A673 (cell line): ENCODE measurements around the gene SLC66A1. TPM values are rescaled to one million over a fixed set of nuclear protein-coding genes. Genes with fewer than 3 reads are reported as not detected.

Experiments used
- BruUV-seq: library from RNA; stranded (reverse); fragments of 400-500 nt; replicated peaks from 2 replicates; lab custom pipeline; 2021; lab: Mats Ljungman, UMichigan
- CTCF ChIA-PET: fragments of 300-600 bp; sonication (Branson Sonifier 250); formaldehyde crosslinking; loops from one replicate; lab custom pipeline; 2022; ENCODE audit warnings: antibody characterized with exemption; lab: Charles Lee
- POLR2A ChIA-PET: fragments of 300-600 bp; sonication (Branson Sonifier 250); formaldehyde crosslinking; loops from one replicate; lab custom pipeline; 2022; ENCODE audit warnings: antibody characterized with exemption; ENCODE audit not compliant: low non-redundant PET; lab: Charles Lee
- DNase-seq: peaks from one replicate; pipeline ENCODE4 v3.0.0-alpha.2; 2015; ENCODE audit warnings: low spot score
- H3K27ac ChIP-seq: fragments of 200-600 bp; sonication (generic); 2 replicates; pipeline ENCODE4 v1.5.1; 2016; ENCODE audit warnings: mixed run types, low read depth, mild to moderate bottlenecking, mixed read lengths, antibody characterized with exemption, low read length; ENCODE audit not compliant: poor library complexity, severe bottlenecking
- H3K27me3 ChIP-seq: fragments of 200-600 bp; sonication (generic); replicated peaks from 2 replicates; pipeline ENCODE4 v1.6.1; 2017; ENCODE audit warnings: mixed run types, low read depth, mild to moderate bottlenecking, mixed read lengths, antibody characterized with exemption, low read length; ENCODE audit not compliant: insufficient read depth, poor library complexity
- H3K36me3 ChIP-seq: fragments of 200-600 bp; sonication (generic); 2 replicates; pipeline ENCODE4 v1.6.1; 2016; ENCODE audit warnings: mixed run types, mild to moderate bottlenecking, mixed read lengths, antibody characterized with exemption, low read length; ENCODE audit not compliant: insufficient read depth, poor library complexity, severe bottlenecking
- H3K4me1 ChIP-seq: fragments of 200-600 bp; sonication (generic); 2 replicates; pipeline ENCODE4 v1.6.1; 2017; ENCODE audit warnings: mixed run types, mild to moderate bottlenecking, mixed read lengths, antibody characterized with exemption, low read length; ENCODE audit not compliant: insufficient read depth, poor library complexity, severe bottlenecking
- H3K4me3 ChIP-seq: fragments of 200-600 bp; sonication (generic); 2 replicates; pipeline ENCODE4 v1.5.1; 2016; ENCODE audit warnings: low read depth, mixed run types, mild to moderate bottlenecking, mixed read lengths, low read length; ENCODE audit not compliant: poor library complexity, severe bottlenecking
- H3K9me3 ChIP-seq: fragments of 200-600 bp; sonication (generic); 2 replicates; pipeline ENCODE4 v1.6.1; 2016; ENCODE audit warnings: mixed run types, low read depth, mild to moderate bottlenecking, mixed read lengths, antibody characterized with exemption, low read length; ENCODE audit not compliant: poor library complexity, severe bottlenecking
- EZH2 ChIP-seq: fragments of 200-600 bp; sonication (generic); IDR thresholded peaks from 2 replicates; pipeline ENCODE4 v1.6.1; 2017; ENCODE audit warnings: borderline replicate concordance, low read depth, mild to moderate bottlenecking, mixed read lengths, antibody characterized with exemption, low read length; ENCODE audit not compliant: poor library complexity, severe bottlenecking
- intact Hi-C: fragments of 100-400 bp; cut with micrococcal nuclease; formaldehyde crosslinking; loops from one replicate; pipeline ENCODE4 v1.10.0; 2022; ENCODE audit not compliant: unreplicated experiment
- total RNA-seq: library from RNA; stranded (reverse); gene quantifications from 2 replicates; pipeline ENCODE4 v1.2.3, GENCODE V29; 2021
- TF ChIP-seq, protein P1 (sequence below): fragments of 300-800, 200-600 bp; sonication (generic); conservative IDR thresholded peaks from 2 replicates; pipeline ENCODE4 v1.5.1; 2017; ENCODE audit warnings: low read depth, mild to moderate bottlenecking, antibody characterized with exemption, low read length, moderate library complexity, mixed read lengths

SLC66A1 gene
- total RNA-seq, 1 experiment from 2014 or later: 18.3 TPM

DNA sequence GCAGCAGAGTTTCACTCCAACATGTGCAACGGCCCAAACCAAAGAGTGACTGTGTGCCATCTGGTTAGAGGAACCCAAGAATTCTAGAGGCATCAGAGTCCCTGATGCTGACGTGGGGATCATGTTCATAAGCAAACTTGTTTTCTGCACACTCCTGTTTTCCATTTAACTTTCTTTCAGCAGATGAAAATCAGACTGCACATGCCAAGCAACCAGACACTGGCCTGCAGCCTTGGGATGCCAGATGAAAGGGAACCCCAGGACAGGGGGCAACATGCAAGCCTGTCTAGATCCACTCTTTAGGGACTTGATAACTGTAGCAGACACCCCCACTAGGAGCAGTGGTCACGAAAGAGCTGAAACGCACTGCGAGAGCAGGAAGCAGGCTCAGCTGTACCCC, 56.8 kb downstream of the SLC66A1 start:
- no peaks in the 10 kb centered on the region for H3K36me3 ChIP-seq
- no peak overlapping the region for H3K4me3 ChIP-seq
- no peaks in the 10 kb centered on the region for H3K9me3 ChIP-seq
- DNase-seq: no peak
- ChIA-PET POLR2A (no interaction called here), CTCF (interaction anchor here (0.6 kb wide), 1 partner anchor 187 kb away, joined by 5 read pairs; no protein-coding TSS in a partner anchor)
- intact Hi-C loops: no loop called here
- H3K27me3 ChIP-seq: no peaks in the 10 kb centered on the region
- H3K4me1 ChIP-seq: no peaks in the 10 kb centered on the region
- no peak overlapping the region for H3K27ac ChIP-seq
- no TSS peak for BruUV-seq
- TF ChIP-seq, protein P1, sequence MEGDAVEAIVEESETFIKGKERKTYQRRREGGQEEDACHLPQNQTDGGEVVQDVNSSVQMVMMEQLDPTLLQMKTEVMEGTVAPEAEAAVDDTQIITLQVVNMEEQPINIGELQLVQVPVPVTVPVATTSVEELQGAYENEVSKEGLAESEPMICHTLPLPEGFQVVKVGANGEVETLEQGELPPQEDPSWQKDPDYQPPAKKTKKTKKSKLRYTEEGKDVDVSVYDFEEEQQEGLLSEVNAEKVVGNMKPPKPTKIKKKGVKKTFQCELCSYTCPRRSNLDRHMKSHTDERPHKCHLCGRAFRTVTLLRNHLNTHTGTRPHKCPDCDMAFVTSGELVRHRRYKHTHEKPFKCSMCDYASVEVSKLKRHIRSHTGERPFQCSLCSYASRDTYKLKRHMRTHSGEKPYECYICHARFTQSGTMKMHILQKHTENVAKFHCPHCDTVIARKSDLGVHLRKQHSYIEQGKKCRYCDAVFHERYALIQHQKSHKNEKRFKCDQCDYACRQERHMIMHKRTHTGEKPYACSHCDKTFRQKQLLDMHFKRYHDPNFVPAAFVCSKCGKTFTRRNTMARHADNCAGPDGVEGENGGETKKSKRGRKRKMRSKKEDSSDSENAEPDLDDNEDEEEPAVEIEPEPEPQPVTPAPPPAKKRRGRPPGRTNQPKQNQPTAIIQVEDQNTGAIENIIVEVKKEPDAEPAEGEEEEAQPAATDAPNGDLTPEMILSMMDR: no peak
- no peak for TF ChIP-seq EZH2

DNA sequence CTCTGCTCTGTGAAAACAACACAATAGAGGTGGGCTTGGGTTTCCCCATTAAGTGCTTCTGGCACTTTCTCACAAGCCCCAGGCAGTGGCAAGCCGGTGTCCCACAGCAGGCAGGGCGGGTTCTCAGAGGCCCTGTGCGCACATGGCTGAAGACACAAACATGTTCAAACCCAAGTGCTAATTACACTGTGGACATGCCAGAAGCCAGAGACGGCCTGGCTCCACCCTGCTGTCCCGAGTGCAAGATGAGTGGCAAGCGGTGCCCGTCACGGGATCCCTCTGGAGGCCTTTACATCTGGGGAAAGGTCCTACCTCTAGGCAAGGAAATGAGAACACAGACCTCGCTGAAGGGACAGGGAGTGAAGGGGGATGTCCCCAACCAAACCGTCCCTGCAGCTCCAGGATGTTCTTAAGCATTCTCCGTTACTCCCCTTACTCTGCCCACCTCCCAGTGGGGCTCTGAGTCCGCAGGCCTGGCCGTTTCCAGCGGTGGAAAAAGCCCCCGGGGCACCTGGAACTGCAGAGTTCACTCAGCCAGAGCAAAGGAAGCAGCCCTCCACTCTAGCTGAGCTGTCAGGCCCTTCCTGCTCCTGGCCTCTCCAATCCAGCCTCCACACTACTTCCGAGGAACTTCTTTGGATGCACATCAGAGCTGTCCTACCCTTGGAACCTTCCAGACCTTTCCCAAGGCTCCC, 57.4 kb downstream of the SLC66A1 start:
- H3K9me3 ChIP-seq: no peaks in the 10 kb centered on the region
- no TSS peak for BruUV-seq
- no peak overlapping the region for H3K27ac ChIP-seq
- ChIA-PET CTCF (interaction anchor here (0.6 kb wide), 1 partner anchor 186 kb away, joined by 5 read pairs; no protein-coding TSS in a partner anchor), POLR2A (no interaction called here)
- intact Hi-C loops: no loop called here
- H3K36me3 ChIP-seq: peaks cover under 1% of the 10 kb centered on the region
- TF ChIP-seq, protein P1: no peak
- no peak for TF ChIP-seq EZH2
- no peaks in the 10 kb centered on the region for H3K4me1 ChIP-seq
- no peak overlapping the region for H3K4me3 ChIP-seq
- no peaks in the 10 kb centered on the region for H3K27me3 ChIP-seq
- no peak for DNase-seq

DNA sequence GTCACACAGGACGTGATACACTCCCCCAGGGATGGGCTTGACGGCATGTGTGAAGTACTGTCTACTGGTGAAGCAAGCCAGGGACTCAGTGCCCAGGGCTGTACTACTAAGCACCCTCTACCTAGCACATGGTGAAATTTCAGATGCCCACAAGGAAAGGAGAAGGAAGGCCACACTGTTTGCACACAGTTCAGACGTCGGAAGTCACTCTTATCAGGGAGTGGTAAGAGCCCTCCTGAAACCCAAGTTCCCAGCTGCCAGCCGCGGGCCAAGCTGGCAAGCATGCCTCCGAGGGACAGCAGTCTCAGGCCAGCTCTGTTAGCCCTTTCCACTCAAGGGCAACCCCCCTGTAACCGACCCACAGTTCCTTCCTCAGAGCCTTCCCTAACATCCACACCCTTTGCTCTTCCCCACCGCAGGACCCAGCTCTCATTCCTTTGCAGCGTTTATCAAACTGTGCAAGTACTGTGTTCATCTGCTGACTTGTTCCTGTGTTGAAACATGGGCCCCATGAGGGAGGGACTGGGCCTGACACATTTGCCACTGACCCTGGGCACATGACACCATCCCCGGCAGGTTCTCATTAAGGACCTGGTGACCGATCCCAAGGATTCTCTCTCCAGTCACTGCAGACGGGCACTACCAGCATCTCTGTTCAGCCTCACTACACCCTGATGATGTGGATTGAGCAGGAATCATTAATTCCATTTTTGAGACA, 58.5 kb downstream of the SLC66A1 start:
- TF ChIP-seq EZH2: no peak
- TF ChIP-seq, protein P1: no peak
- CTCF ChIA-PET: no interaction called here
- no TSS peak for BruUV-seq
- no peak overlapping the region for H3K27ac ChIP-seq
- DNase-seq: no peak
- no peaks in the 10 kb centered on the region for H3K27me3 ChIP-seq
- H3K4me1 ChIP-seq: no peaks in the 10 kb centered on the region
- H3K4me3 ChIP-seq: no peak overlapping the region
- H3K9me3 ChIP-seq: no peaks in the 10 kb centered on the region
- POLR2A ChIA-PET: no interaction called here
- peaks cover 7% of the 10 kb centered on the region for H3K36me3 ChIP-seq
- intact Hi-C loops: no loop called here
